ENCODE data around the gene PYHIN1. TPM values are rescaled to one million over a fixed set of nuclear protein-coding genes. Genes with fewer than 3 reads are reported as not detected.

PYHIN1 gene
- total RNA-seq, 2 donors from 2014 or later = 0.18 to 0.51 TPM

- 100% methylated on average over 1 of the region's 1 CpG for WGBS
- TF ChIP-seq, protein P1, sequence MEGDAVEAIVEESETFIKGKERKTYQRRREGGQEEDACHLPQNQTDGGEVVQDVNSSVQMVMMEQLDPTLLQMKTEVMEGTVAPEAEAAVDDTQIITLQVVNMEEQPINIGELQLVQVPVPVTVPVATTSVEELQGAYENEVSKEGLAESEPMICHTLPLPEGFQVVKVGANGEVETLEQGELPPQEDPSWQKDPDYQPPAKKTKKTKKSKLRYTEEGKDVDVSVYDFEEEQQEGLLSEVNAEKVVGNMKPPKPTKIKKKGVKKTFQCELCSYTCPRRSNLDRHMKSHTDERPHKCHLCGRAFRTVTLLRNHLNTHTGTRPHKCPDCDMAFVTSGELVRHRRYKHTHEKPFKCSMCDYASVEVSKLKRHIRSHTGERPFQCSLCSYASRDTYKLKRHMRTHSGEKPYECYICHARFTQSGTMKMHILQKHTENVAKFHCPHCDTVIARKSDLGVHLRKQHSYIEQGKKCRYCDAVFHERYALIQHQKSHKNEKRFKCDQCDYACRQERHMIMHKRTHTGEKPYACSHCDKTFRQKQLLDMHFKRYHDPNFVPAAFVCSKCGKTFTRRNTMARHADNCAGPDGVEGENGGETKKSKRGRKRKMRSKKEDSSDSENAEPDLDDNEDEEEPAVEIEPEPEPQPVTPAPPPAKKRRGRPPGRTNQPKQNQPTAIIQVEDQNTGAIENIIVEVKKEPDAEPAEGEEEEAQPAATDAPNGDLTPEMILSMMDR (IDR thresholded peaks at IDR 0.05) = no peak
- no peak for TF ChIP-seq POLR2A (IDR thresholded peaks at IDR 0.05)
- TF ChIP-seq POLR2AphosphoS5 (IDR thresholded peaks at IDR 0.05) = no peak
- DNase-seq (ENCODE audit: low spot score) = no peak
- Histone ChIP-seq H3K4me3 (no peak overlapping the region), H3K27ac (no peak overlapping the region), H3K36me3 (no peaks in the 10 kb centered on the region), H3K27me3 (replicated peaks; ENCODE audit: insufficient read depth) (no peaks in the 10 kb centered on the region), H3K9me3 (no peaks in the 10 kb centered on the region), H3K4me1 (replicated peaks) (no peaks in the 10 kb centered on the region)
- intact Hi-C loops (cut with DNase I) = no loop called here
These were observed 38.5 kb downstream of the PYHIN1 start for GRCh38 chr1:158969855-158970254.

DNA sequence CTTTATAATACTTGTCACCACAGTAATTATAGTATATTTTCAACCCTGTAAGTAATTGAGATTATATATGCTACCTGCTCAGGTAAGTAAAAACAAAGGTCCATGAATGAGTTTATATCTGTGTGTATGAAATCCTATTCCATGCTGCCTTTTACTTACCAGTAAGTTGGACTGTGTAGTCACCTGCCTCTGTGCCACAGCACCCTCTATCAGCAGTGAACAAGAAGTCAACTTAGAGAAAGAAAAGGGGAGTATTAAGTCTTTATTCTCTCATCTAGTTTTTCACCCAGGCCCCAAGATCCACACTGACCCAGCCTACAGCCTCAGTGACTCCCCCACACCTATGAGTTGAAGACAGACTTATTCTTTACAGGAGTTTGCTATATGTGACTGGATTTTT, 41.5 kb downstream of the PYHIN1 start:
- no peaks in the 10 kb centered on the region for H3K27me3 ChIP-seq (replicated peaks; ENCODE audit: insufficient read depth)
- TF ChIP-seq POLR2A (IDR thresholded peaks at IDR 0.05) = no peak
- no peak for DNase-seq (ENCODE audit: low spot score)
- no peaks in the 10 kb centered on the region for H3K4me1 ChIP-seq (replicated peaks)
- no peak overlapping the region for H3K4me3 ChIP-seq
- intact Hi-C loops (cut with DNase I) = no loop called here
- no peak overlapping the region for H3K27ac ChIP-seq
- H3K36me3 ChIP-seq = no peaks in the 10 kb centered on the region
- H3K9me3 ChIP-seq = no peaks in the 10 kb centered on the region

DNA sequence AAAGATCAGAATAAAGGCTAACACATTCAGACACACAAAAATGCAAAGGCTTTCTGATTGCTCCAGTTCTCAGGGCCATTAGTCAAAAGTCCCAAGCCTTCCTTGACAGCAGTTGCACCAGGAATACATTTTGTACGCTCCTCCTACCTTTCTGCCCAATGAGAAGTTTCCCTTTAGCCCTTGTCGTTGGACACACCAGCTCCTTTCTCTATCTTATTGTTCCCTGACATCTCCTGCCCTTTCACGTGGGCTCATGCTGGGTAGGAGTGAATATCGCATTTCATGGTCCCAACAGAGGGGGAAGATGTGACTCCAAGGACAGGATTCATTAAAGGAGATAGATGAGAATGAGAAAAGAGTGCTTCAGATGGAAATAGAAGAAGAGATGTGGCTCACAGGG, 44.9 kb downstream of the PYHIN1 start:
- intact Hi-C loops (cut with DNase I) = no loop called here
- Histone ChIP-seq H3K9me3 (no peaks in the 10 kb centered on the region), H3K4me1 (replicated peaks) (no peaks in the 10 kb centered on the region), H3K27ac (no peak overlapping the region), H3K4me3 (no peak overlapping the region), H3K27me3 (replicated peaks; ENCODE audit: insufficient read depth) (no peaks in the 10 kb centered on the region), H3K36me3 (no peaks in the 10 kb centered on the region)
- TF ChIP-seq, protein P1 (IDR thresholded peaks at IDR 0.05) = no peak
- no peak for TF ChIP-seq POLR2AphosphoS5 (IDR thresholded peaks at IDR 0.05)
- no peak for DNase-seq (ENCODE audit: low spot score)
- WGBS = 29% methylated on average over 4 of the region's 4 CpGs

GRCh38 chr1:158978730-158979129, 47.4 kb downstream of the PYHIN1 start:
- Histone ChIP-seq H3K4me1 (replicated peaks) (no peaks in the 10 kb centered on the region), H3K9me3 (no peaks in the 10 kb centered on the region), H3K36me3 (no peaks in the 10 kb centered on the region), H3K27me3 (replicated peaks; ENCODE audit: insufficient read depth) (no peaks in the 10 kb centered on the region), H3K4me3 (no peak overlapping the region), H3K27ac (no peak overlapping the region)
- whole genome bisulfite sequencing = 48% methylated on average over 2 of the region's 2 CpGs
- no peak for TF ChIP-seq POLR2A (IDR thresholded peaks at IDR 0.05)
- no peak for TF ChIP-seq POLR2AphosphoS5 (IDR thresholded peaks at IDR 0.05)
- intact Hi-C loops (cut with DNase I) = no loop called here
- DNase-seq (ENCODE audit: low spot score) = no peak

DNA sequence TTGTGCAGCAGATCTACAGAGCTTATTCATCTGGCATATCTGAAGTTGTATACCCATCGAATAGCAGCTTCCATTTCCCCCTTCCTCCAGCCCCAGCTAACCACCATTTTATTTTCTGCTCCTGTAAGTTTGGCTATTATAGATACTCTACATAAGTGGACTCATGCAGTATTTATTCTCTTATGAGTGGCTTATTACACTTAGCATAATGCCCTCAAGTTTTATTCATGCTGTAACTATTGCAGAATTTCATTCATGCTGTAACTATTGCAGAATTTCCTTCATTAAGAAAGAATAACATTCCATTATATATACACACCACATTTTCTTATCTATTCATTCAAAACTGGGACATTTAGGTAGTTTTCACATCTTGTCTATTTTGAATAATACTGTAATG, 47.9 kb downstream of the PYHIN1 start:
- WGBS = 86% methylated on average over 1 of the region's 1 CpG
- TF ChIP-seq, protein P1 (IDR thresholded peaks at IDR 0.05) = no peak
- TF ChIP-seq POLR2A (IDR thresholded peaks at IDR 0.05) (no peak), POLR2AphosphoS5 (IDR thresholded peaks at IDR 0.05) (no peak)
- H3K36me3 ChIP-seq = no peaks in the 10 kb centered on the region

GRCh38 chr1:158983235-158983634, 51.9 kb downstream of the PYHIN1 start:
- intact Hi-C loops (cut with DNase I) = no loop called here
- WGBS = 76% methylated on average over 2 of the region's 2 CpGs
- no peak for DNase-seq (ENCODE audit: low spot score)

More for the DNA sequence above, 47.9 kb downstream of the PYHIN1 start:
- Histone ChIP-seq H3K27ac (no peak overlapping the region), H3K4me1 (replicated peaks) (no peaks in the 10 kb centered on the region), H3K9me3 (no peaks in the 10 kb centered on the region), H3K27me3 (replicated peaks; ENCODE audit: insufficient read depth) (no peaks in the 10 kb centered on the region), H3K4me3 (no peak overlapping the region)
- DNase-seq (ENCODE audit: low spot score) = no peak
- intact Hi-C loops (cut with DNase I) = no loop called here

More at GRCh38 chr1:158983235-158983634, 51.9 kb downstream of the PYHIN1 start:
- no peaks in the 10 kb centered on the region for H3K27me3 ChIP-seq (replicated peaks; ENCODE audit: insufficient read depth)
- no peak for TF ChIP-seq POLR2AphosphoS5 (IDR thresholded peaks at IDR 0.05)
- TF ChIP-seq POLR2A (IDR thresholded peaks at IDR 0.05) = no peak
- TF ChIP-seq, protein P1 (IDR thresholded peaks at IDR 0.05) = no peak
- no peaks in the 10 kb centered on the region for H3K36me3 ChIP-seq
- no peaks in the 10 kb centered on the region for H3K4me1 ChIP-seq (replicated peaks)
- H3K27ac ChIP-seq = no peak overlapping the region
- H3K4me3 ChIP-seq = no peak overlapping the region
- no peaks in the 10 kb centered on the region for H3K9me3 ChIP-seq
